GM18519 (cell line): Measurements from ENCODE around the gene POFUT1.

ENCODE experiments used
- ATAC-seq: cut with Tn5 transposase; IDR thresholded peaks from one replicate; pipeline ENCODE4 v1.9.1; 2021; ENCODE audit warnings: mild to moderate bottlenecking, moderate library complexity; ENCODE audit not compliant: unreplicated experiment, low FRiP score

The POFUT1 gene

DNA sequence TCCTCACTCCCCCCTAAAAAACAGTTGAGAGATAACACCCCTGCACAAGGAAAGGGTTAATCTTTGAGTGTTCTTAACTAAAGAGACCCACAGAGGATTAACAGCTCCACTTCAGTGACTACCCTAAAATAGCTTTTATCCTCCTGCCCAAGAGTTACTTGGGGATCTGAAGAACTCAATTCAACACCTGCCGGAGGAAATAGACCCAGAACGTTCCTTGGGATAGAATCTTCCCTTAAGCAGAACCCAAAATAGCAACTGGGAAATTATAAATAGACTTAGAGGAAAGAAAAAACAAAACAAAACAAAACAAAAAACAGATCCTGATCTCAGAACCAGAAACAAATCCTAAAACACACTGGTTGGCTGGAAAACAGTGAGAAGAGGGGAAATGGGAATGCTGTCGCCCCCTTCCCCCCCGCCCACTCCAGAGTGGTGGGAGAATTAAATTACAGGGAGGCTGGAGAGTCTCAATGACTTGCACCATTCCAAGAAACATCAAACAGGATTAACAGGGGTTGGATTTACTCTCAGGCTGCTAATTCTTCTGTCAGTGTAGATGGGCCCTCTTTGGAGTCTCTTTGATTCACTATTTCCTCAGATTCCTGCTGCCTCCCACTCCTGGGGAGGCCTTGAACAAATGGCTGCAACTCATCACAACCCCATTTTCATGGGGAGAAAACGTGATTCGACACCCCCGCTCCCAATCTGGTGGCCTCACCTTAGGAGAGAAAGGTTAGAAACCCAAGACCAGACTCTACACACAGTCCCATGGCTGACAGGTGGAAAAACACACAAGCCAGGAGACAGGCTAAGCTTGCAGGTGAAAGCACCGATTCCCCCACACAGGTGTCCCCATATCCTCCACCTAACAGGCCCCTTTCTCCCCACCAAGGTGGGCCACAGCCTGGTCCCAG lies 1.6 kb upstream of the POFUT1 start:
- no peak for ATAC-seq

DNA sequence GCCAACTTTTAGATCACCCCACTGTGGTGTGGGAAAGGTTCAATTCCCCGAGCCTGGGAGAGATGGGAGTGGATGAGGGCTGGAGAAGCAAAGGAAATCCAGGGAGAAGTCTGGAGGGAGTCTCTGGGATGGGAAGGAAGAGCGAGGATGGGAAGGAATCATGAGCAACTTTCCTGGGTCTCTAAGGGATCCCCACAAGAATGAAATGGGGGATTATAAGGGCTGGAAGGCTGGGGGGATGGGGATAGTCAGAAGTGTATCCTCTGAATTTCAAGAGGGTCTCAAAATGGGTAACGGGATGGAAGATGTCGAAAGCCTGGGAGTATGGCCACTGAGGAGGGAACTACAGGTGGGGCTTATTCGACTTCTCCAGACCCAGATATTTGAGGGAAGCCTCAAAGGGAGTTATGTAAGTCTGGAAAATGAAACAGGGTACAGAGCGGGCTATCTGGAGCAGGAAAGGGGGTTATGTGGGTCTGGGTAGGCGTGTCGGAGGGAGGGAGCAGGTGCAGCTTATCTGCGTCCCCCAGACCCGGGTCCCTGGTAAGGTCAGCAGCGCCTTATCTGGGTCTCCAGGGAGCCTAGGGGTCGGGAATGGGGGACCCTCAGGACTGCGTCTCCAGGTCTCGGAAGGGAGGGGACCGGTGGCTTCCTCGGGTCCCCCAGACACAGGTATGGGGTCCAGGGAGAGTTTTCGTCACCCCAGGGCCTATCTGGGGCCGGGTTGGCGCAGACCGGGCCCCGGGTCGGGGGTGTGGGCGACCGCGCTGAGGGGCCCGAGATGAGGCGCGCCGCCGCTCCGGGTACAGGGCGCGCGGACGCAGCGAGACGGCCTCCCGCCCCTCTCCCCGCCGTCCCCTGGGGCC lies 687 bp upstream of the POFUT1 start:
- peak; percentile 11 for ATAC-seq

- no peak for ATAC-seq
These were observed 947 bp downstream of the POFUT1 start for GRCh38 chr20:32208499-32209154.

DNA sequence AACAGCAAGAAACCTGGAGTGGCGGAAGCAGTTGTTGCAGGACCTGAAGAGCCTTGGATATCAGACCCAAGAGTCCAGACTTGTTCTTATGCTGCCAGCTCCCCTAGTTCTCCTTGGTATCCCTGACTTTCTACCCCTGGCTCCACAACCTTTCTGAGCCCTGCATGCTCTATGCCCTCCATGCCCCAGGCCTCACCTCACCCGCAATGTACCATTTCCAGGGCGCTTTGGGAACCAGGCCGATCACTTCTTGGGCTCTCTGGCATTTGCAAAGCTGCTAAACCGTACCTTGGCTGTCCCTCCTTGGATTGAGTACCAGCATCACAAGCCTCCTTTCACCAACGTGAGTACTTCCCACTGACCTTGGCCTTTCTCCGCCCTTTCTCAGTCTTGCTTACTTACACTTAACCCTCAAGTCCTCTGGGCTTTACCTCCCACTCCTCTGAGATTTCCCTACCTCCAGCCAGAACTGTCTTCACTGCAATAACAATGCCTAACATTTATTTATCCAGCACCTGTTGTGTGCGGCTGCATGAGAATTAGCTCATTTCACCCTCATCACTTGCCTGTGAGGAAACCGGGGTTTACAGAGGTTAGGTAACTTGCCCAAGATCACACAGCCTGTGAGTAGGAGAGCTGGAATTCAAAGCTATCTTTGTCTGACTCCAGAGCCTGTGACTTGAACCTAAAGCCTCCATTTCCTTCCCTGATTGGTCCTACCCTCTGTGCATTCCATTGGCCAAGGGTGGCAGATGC lies 2.3 kb downstream of the POFUT1 start:
- no peak for ATAC-seq

GRCh38 chr20:32213870-32214269 lies 6.2 kb downstream of the POFUT1 start:
- ATAC-seq = no peak

GRCh38 chr20:32215147-32215546 lies 7.5 kb downstream of the POFUT1 start:
- ATAC-seq = no peak

GRCh38 chr20:32215729-32216128 lies 8.0 kb downstream of the POFUT1 start:
- no peak for ATAC-seq

DNA sequence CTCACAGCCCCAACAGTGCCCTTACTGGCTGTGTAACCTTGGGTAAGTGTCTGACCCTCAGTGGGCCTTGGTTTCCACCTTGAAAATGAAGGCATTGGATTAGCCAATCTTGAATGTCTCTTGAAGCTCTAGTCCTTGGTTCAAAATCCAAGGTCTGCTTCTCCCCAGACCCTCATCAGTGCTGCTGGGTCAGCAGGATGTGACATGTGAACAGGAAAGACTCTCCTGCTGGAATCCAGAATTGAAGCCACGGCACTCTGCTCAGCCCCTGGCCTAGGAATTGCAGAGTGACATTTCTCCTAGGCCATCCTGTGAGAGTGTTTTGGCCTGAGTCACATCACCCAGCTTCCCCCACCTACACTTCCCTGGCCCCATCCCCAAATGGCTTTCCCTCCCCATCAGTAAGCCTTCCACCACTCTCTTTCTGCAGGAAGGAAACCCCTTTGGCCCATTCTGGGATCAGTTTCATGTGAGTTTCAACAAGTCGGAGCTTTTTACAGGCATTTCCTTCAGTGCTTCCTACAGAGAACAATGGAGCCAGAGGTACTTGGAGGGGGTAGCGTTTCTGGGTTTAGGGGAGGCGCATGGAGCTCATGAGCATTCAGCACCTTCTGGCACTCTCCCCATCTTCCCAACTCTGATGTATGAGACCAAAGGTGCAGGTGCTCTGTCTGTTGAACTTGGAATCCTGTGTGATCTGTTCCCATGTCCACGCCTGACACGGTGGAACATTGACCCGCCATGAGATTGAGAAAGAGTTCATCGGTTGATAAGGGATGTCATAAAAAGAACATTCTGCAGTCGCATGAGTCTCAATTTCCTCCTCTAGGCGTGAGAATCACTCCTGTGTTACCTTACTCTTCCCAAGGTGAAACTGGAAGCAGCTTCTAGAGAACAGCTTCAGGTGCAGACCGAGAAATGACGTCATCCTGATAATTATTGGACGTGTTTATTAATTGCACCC lies 8.8 kb downstream of the POFUT1 start:
- no peak for ATAC-seq

- ATAC-seq = no peak
These were observed 10.6 kb downstream of the POFUT1 start for GRCh38 chr20:32218156-32218900.

DNA sequence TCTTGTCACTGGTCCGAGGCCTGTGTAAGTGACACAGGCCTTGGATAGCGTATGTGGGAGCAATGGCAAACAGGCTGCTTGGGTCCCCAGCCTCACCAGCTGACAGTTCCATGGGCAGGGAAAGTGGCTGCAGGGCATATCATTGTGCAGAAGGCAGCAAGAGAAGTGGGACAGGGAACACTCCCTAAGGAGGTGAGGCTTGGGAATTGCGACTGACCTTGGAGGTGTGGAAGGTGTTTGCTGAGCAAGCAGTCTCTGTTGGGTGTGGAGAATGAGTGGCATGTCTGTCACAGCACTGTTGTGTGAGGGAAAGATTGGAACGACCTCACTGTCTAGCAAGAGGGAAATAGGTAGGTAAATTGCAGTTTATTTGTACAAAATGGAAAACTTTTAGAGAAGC lies 16.8 kb downstream of the POFUT1 start:
- no peak for ATAC-seq

GRCh38 chr20:32226391-32226790 lies 18.7 kb downstream of the POFUT1 start:
- no peak for ATAC-seq

DNA sequence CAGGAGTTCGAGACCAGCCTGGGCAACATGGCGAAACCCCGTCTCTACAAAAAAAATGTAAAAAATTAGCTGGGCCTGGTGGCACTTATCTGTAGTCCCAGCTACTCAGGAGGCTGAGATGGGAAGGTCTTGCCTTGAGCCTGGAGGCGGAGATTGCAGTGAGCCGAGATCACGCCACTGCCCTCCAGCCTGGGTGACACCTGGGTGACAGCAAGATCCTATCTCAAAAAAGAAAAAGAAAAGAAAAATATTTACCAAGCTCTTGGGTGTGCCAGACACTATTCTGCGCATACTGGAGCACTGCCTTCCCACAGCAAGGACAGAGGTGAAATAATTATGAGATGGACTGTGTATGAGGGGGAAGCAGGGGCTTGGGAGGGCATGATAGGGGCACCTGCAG lies 19.6 kb downstream of the POFUT1 start:
- no peak for ATAC-seq

- ATAC-seq = no peak
These were observed 20.3 kb downstream of the POFUT1 start for GRCh38 chr20:32227744-32228688.

DNA sequence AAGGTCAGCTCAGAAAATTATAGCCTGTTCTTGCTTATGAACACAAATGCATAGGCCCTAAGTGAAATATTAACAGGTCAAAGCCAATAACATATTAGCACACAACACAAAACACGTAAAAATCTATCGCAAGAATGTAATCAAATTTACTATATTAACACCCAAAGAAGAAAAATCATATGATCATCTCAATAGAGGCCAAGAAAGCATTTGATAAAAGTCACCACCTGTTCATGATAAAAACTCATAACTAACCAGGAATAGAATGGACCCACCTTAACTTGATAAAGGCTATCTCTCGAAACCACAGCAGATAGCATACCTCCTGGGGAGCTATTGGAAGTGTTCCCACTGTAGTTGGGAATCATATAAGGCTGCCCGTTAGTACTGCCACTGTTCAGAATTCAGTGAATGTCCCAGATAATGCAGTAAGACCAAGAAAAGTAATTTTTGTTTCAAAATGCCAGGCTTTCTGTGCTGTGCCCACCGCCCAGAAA lies 21.6 kb downstream of the POFUT1 start:
- ATAC-seq = no peak

DNA sequence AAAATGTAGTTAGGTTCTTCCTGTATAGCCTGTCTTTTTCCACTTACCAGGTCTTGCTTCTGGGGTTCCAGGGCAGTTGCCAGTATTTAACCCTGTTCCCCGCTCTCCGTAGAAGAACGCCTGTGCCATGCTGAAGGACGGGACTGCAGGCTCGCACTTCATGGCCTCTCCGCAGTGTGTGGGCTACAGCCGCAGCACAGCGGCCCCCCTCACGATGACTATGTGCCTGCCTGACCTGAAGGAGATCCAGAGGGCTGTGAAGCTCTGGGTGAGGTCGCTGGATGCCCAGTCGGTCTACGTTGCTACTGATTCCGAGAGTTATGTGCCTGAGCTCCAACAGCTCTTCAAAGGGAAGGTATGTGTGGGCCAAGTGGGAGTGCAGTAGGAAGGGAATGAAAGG lies 23.0 kb downstream of the POFUT1 start:
- ATAC-seq = no peak

DNA sequence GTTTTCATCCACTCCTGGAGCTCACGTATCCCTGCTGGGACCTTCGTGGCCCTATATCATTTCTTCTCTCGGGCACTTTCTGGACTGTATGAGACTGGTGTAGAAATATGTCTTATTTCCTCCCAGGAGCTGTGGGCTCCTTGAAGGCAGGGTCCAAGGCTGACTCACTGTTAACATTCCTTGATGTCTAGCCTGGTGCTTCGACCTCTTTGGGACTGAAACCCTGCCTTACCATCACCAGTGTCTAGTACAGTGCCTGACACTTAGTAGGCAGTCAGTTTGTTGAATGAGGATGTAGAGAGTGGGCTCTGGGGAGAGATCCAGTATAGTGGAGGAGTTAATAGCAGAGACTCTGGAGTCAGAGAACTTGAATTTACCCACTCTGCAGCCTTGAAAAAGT lies 23.6 kb downstream of the POFUT1 start:
- no peak for ATAC-seq

DNA sequence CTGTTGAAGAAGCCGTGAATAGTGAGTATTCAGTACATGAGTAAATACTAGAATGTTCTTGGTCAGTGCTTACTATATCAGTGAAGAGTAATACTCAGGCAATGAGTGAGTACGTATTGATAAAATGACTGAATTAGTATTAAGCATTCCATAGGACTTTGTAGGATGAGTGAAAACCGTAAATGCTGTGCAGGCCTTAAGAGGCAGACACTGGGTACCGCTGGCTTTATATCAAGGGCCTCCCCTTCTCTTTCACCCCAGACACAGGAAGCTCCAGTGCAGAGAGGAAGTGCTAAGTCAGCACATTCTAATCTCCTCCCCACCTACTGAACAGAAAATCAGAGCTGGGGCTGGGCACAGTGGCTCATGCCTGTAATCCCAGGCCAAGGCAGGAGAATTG lies 24.2 kb downstream of the POFUT1 start:
- no peak for ATAC-seq
